GM19239 (cell line): ENCODE results near the gene SGO2.
"Not testable (repeated sequence)": the region's sequence is repeated elsewhere in the genome, so short reads cannot be mapped to it uniquely, and the experiment has no call there.

Experiments used
- DNase-seq: peaks from one replicate; pipeline ENCODE4 v3.0.0; 2011; ENCODE audit warnings: low spot score; ENCODE audit not compliant: insufficient read length
- FAIRE-seq: peaks from 2 replicates; lab custom pipeline; 2011; peaks lifted over from hg19 to GRCh38; lab: Jason Lieb, UNC

Gene SGO2

GRCh38 chr2:200617156-200618053 lies 91.4 kb downstream of the SGO2 start:
- DNase-seq (no peak), FAIRE-seq (peak; percentile 31)

- FAIRE-seq (no peak), DNase-seq (no peak)
Observed at GRCh38 chr2:200618054-200618419, 92.0 kb downstream of the SGO2 start.

GRCh38 chr2:200618590-200619021 lies 92.6 kb downstream of the SGO2 start:
- DNase-seq, result no peak
- no peak for FAIRE-seq

GRCh38 chr2:200619279-200619678 lies 93.3 kb downstream of the SGO2 start:
- no peak for DNase-seq
- no peak for FAIRE-seq

GRCh38 chr2:200620606-200621390 lies 94.8 kb downstream of the SGO2 start:
- DNase-seq (no peak), FAIRE-seq (no peak)

- FAIRE-seq (no peak), DNase-seq (no peak)
Observed at GRCh38 chr2:200622106-200622505, 96.1 kb downstream of the SGO2 start.

- DNase-seq (no peak), FAIRE-seq (no peak)
Observed at GRCh38 chr2:200624026-200624425, 98.0 kb downstream of the SGO2 start.

GRCh38 chr2:200624658-200625057 lies 98.7 kb downstream of the SGO2 start:
- DNase-seq, result no peak
- no peak for FAIRE-seq

GRCh38 chr2:200625282-200625681 lies 99.3 kb downstream of the SGO2 start:
- DNase-seq, result no peak
- FAIRE-seq, result no peak

GRCh38 chr2:200625958-200626363 lies 100.0 kb downstream of the SGO2 start:
- no peak for FAIRE-seq
- no peak for DNase-seq

- DNase-seq (no peak), FAIRE-seq (no peak)
Observed at GRCh38 chr2:200627110-200627770, 101.2 kb downstream of the SGO2 start.

GRCh38 chr2:200628461-200628860 lies 102.5 kb downstream of the SGO2 start:
- not testable (repeated sequence) for FAIRE-seq, DNase-seq

- DNase-seq (no peak), FAIRE-seq (no peak)
Observed at GRCh38 chr2:200631287-200631686, 105.3 kb downstream of the SGO2 start.
